GM12864 (cell line): ENCODE results near the gene LMBRD2.

Experiments
- DNase-seq: peaks from one replicate; pipeline ENCODE4 v3.0.0-alpha.2; 2011; ENCODE audit warnings: low read depth
- H3K4me3 ChIP-seq: 2 replicates; pipeline ENCODE4 v1.5.1; 2011; ENCODE audit warnings: mild to moderate bottlenecking, low read depth, low read length, control low read depth
- TF ChIP-seq, protein P1 (sequence below): IDR thresholded peaks from 2 replicates; pipeline ENCODE4 v1.5.1; 2011; ENCODE audit warnings: low read depth, mild to moderate bottlenecking, moderate library complexity, low read length, control low read depth, inconsistent platforms; ENCODE audit errors: missing control alignments

Gene LMBRD2

DNA sequence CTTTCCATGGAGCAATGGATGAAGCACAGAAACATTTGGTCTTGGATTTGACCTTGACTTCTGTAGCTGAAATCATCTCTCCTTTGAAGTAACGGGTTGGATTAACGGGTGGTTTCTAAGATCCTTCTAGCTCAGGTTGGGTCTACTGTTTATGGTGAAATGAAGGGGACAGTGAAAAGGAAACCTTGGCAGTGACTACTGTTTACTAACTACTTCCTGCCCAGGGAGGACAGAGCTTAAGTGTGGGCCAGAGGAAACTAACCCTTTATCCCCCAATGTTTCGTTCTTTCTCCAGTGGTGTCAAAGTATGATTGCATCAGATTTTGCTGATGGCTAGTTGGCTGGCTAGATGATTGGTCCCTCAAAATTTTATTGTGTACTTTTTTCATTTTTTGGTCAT lies 22.4 kb upstream of the LMBRD2 start:
- no peak overlapping the region for H3K4me3 ChIP-seq
- no peak for DNase-seq
- TF ChIP-seq, protein P1, sequence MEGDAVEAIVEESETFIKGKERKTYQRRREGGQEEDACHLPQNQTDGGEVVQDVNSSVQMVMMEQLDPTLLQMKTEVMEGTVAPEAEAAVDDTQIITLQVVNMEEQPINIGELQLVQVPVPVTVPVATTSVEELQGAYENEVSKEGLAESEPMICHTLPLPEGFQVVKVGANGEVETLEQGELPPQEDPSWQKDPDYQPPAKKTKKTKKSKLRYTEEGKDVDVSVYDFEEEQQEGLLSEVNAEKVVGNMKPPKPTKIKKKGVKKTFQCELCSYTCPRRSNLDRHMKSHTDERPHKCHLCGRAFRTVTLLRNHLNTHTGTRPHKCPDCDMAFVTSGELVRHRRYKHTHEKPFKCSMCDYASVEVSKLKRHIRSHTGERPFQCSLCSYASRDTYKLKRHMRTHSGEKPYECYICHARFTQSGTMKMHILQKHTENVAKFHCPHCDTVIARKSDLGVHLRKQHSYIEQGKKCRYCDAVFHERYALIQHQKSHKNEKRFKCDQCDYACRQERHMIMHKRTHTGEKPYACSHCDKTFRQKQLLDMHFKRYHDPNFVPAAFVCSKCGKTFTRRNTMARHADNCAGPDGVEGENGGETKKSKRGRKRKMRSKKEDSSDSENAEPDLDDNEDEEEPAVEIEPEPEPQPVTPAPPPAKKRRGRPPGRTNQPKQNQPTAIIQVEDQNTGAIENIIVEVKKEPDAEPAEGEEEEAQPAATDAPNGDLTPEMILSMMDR: no peak

DNA sequence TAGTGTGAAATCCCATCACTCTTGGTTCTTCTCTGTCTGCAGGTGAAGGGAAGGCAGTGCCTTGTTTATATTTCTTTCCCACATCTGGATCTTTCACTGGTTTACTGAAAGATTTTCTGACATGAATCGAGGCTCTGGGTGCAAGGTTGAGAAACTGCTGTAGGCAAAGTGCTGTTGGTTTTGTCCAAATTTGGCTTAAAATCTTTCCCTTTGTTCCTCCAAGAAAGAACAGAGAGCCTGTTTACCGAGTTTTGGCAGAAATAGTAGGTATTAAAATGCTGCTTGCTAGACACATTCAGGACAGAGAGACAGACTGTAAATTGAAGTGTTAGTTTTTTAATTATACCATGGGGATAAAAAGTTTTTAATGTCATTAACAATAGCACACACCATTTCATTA lies 21.7 kb upstream of the LMBRD2 start:
- TF ChIP-seq, protein P1: no peak
- no peak overlapping the region for H3K4me3 ChIP-seq
- no peak for DNase-seq

DNA sequence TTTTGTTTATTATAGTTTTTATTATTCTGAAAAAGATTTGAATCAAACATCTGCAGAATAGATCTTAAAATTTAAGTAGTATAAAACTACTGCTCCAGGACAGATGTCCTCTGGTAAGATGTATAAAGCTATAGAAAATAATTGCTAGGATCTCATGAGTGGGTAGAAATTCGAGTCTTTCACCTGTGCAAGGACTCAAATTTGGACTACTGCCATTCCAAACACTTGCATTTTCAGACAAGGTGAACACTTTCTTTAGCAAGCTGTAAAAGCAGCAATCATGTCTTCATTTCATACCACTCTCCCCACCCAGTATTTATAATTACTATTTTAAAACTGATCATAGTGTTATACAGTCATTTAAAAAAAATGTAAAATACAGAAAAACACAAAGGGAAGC lies 20.9 kb upstream of the LMBRD2 start:
- no peak for DNase-seq
- TF ChIP-seq, protein P1: no peak
- no peak overlapping the region for H3K4me3 ChIP-seq

DNA sequence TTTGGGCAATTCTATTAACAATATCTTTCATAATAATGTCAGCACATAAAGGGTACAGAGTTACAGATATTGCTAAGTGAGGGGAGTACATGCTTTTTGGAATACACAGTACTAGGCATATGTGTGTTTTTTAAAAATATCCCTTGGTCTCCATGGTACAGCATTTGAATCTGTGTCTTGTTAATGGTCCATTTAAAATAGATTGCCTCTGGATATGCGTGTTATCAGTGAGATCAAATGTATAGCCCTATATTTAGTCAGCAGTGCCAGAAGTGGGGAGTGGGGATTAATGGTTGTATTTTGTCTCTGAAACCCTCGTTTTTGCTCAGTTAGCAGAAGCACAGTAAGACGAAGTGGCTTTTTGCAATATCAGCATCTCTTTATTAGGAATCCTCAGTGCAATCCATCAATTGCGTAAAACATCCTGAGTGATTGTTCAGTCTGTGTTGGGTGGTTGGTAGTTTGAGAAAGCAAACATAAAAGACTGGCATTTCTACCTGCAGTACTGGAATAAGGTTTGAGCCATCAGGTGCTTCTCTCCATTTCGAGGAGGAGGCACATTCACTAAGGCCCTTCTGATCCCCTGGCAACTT lies 19.2 kb upstream of the LMBRD2 start:
- no peak overlapping the region for H3K4me3 ChIP-seq
- TF ChIP-seq, protein P1: no peak
- DNase-seq: no peak

DNA sequence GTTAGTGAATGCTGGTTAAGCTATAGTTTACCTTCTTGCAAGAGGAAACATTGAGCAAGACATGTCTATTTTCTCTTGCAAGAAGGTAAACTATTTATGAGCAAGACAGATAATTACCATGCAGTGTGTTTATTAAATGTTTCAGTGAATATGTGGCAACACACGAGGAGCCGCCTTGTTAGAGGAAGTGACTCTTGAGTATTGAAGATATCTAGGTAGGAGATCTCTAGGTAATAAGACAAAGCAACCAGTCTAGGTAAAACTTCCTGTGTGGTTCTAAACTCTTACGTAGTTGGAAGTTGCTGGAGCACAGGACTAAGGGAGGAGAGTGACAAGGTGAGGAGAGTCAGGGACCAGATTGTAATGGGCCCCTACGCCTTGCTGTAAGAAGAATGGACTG lies 17.1 kb upstream of the LMBRD2 start:
- TF ChIP-seq, protein P1: no peak
- DNase-seq: no peak

DNA sequence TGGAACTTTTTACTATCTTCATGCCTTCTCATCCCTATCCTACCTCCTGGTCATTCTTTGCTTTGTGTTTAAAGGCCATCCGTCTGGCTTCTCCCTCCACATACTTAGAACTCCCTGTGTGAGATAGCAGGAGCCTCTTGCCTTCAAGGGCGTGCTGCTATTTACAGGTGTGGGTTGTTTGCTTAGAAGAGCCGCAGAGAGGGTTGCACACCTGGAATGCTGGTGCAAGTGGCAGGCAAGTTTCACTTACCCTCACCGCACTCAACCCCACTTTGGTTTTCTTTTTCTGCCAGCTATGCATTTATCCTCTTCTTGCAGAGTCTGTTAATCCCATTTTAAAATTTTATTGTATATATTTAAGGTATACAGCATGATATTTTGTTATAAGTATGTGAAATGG lies 12.8 kb upstream of the LMBRD2 start:
- TF ChIP-seq, protein P1: no peak
- no peak overlapping the region for H3K4me3 ChIP-seq
- no peak for DNase-seq

More for the DNA sequence above, 17.1 kb upstream of the LMBRD2 start:
- no peak overlapping the region for H3K4me3 ChIP-seq

DNA sequence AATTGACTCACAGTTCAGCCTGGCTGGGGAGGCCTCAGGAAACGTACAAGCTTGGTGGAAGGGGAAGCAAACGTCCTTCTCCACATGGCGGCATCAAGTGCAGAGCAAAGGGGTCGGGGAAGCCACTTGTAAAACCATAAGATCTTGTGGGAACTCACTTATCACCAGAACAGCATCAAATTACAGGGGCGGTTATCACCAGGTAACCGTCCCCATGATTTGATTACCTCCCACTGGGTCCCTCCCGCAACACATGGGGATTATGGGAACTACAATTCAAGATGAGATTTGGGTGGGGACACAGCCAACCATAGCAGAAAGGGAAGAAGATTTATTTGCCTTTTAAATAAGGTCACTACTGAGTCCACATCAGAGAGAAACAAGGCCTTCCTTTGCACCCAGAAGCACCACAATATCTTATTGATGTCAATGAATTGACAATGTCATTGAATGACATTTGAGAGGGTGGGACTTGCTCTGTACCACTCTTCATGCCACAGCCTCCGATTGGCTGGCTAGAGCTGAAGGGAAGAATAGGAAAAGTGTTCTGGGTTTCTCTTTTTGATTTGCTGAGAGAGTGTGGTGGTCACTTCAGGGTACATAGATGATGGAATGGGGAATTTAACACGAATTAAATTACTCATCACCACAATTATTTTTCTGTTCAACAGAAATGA lies 11.3 kb upstream of the LMBRD2 start:
- DNase-seq: no peak
- TF ChIP-seq, protein P1: no peak
- no peak overlapping the region for H3K4me3 ChIP-seq
